HG03342 (cell line): Measurements from ENCODE around the gene NBPF1.
"Not testable (repeated sequence)": the region's sequence is repeated elsewhere in the genome, so short reads cannot be mapped to it uniquely, and the experiment has no call there.

Experiments
- ATAC-seq: cut with Tn5 transposase; IDR thresholded peaks from one replicate; pipeline ENCODE4 v1.9.1; 2021; ENCODE audit warnings: mild to moderate bottlenecking, moderate library complexity; ENCODE audit not compliant: unreplicated experiment

NBPF1 gene

DNA sequence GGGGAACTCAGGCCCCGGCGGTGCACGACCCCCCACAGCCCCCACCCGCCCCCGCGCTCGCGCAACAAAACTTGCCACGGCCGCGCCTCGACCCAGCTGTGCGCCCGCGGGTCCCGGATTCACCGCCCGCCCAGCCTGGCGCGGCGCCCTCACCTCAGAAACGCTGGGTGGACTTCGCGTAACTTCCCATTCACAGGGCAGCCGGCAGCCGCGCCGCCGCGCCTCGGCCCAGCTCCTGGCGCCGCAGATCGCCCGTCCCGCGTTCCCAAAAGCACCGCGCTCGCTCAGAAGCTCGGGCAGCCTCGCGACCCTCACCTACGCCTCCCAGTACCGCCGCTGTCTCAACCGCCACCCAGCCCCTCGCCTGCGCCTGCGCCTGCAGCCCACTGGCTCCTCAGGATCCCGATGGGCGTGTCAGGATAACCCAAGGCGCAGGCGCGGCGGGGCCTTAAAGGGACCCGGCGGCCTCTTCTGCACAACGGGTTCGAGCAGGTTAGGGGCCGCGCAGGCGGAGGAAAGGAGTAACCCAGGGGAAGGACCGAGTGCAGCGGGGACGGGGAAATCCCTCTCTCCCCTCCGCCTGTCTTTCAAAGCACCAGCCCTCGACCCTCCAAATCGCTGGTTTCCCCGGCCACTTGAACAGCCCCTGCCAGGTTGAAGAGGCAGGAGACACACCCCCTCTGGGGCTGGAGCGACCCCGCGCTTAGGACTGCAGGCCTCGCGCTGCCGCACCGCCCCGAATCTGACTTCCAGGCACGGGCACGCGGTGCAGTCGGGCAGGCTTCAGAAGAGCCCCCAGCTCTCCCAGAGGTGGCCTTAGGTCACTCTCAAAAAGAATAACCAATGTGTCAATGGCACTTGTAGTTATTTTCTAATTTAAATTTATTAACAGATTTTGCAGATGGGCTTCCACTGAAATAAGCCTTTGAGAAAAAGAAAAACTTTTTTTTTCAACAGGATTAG is at the start of gene NBPF1:
NBPF1 (minus strand) TSS at position 380 of the 963 bp plus-strand sequence.
- peak; percentile 83 for ATAC-seq

GRCh38 chr1:16658234-16658633 is 44.9 kb upstream of the NBPF1 start:
- not testable (repeated sequence) for ATAC-seq

- not testable (repeated sequence) for ATAC-seq
These were observed 43.8 kb upstream of the NBPF1 start for GRCh38 chr1:16656981-16657683.

DNA sequence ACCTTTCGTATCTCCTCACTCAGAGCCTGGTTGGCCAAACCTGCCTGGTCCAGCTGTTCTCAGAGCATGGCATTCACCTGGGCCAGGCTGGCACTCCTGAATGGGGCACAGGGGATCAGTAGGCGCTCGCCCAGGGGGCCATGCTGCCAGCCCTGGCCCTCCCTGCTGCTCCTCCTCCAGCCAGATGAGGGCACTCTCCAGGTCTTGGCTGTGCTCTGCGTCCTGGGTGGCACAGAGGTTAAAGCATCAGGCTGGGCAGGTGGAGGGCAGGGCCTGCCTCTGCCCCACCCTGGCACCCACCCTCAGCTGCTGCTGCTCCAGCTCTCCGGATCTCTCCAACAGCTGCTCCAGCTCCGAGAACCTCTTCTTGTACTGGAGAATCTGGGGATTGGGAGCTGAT is 43.2 kb upstream of the NBPF1 start:
- ATAC-seq, result not testable (repeated sequence)

GRCh38 chr1:16651560-16651959 is 38.2 kb upstream of the NBPF1 start:
- not testable (repeated sequence) for ATAC-seq

DNA sequence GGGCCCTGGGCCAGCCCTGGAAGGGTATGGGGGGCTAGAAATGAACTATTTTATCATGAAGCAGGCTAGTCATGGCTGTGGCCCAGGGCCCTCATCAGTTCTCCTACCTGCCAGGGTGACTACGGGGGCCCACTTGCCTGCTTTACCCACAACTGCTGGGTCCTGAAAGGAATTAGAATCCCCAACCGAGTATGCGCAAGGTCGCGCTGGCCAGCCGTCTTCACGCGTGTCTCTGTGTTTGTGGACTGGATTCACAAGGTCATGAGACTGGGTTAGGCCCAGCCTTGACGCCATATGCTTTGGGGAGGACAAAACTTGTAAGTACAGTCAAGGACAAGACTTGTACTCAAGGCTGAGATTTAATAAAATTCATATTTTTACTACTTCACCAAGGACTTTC is 36.6 kb upstream of the NBPF1 start:
- ATAC-seq, result not testable (repeated sequence)

DNA sequence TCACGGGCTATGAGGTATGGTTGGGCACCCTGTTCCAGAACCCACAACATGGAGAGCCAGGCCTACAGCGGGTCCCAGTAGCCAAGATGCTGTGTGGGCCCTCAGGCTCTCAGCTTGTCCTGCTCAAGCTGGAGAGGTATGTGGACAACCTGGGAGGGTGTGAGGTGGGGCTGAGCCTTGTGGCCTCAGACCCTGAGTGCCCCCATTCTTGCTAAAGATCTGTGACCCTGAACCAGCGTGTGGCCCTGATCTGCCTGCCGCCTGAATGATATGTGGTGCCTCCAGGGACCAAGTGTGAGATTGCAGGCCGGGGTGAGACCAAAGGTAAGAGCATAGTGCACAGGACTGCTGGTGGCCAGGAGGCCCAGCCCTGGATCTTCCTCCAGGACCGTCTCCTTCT is 36.0 kb upstream of the NBPF1 start:
- ATAC-seq, result not testable (repeated sequence)

DNA sequence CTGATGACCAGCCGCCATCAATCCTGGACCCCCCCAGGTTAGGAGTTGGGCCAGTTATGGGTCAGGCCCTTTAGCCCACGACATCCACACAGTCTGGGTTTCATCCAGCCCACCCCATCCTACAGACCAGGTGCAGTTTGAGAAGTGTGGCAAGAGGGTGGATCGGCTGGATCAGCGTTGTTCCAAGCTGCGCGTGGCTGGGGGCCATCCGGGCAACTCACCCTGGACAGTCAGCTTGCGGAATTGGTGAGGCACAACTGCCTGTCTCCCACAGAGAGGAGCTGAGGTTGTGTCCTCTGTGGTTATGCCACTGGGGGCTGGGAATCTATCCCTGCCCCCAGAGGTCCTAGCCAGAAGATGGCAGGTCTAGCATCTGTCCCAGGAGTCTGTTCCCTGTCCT is 35.4 kb upstream of the NBPF1 start:
- not testable (repeated sequence) for ATAC-seq

- ATAC-seq, result not testable (repeated sequence)
These were observed 34.9 kb upstream of the NBPF1 start for GRCh38 chr1:16648250-16648649.

GRCh38 chr1:16647179-16648176 is 34.1 kb upstream of the NBPF1 start:
- not testable (repeated sequence) for ATAC-seq

DNA sequence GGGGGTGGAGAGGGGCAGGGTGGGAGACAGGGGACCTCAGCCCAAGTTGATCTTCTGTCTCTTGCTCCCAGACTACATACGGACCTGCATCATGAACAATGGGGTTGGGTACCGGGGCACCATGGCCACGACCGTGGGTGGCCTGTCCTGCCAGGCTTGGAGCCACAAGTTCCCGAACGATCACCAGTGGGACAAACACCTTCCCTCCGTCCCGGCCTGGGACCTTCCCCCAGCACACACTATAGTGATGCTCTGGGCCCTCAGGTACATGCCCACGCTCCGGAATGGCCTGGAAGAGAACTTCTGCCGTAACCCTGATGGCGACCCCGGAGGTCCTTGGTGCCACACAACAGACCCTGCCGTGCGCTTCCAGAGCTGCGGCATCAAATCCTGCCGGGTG is 33.4 kb upstream of the NBPF1 start:
- ATAC-seq, result not testable (repeated sequence)

- not testable (repeated sequence) for ATAC-seq
These were observed 32.8 kb upstream of the NBPF1 start for GRCh38 chr1:16646061-16646664.

DNA sequence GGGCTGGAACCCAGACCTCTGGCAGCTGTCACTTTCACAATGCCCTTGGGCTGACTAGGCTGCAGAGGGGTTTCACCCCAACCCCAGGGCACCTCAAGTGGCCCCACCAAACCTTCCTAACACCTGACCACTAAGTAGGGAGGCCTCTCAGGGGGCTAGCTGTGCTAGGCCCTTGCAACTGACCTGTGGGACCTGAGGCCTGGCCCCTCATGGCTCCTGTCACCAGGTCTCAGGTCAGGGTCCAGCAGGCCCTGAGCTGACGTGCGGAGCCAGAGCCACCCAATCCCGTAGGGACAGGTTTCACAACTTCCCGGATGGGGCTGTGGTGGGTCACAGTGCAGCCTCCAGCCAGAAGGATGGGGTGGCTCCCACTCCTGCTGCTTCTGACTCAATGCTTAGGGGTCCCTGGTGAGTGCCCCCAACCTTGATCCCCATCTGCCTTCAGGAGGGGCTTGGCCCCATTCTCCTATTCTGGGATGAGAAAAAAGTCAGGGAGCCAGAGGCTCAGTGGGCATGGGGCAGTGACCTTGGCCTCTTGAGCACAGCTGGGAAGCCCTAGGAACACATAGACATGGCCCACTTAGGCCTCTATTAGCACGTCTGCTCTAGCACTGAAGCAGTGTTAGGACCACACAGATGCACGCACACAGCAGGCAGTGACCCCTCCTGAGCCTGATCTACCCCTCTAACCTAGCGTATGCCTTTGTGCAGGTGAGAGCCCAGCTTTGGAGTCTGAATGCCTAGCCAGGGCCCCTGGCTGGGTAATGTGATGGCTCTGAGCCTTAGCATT is 32.1 kb upstream of the NBPF1 start:
- not testable (repeated sequence) for ATAC-seq

- ATAC-seq, result peak; percentile 78
These were observed 31.3 kb upstream of the NBPF1 start for GRCh38 chr1:16644482-16645270.

GRCh38 chr1:16644193-16644481 is 30.8 kb upstream of the NBPF1 start:
- ATAC-seq, result peak; percentile 27

DNA sequence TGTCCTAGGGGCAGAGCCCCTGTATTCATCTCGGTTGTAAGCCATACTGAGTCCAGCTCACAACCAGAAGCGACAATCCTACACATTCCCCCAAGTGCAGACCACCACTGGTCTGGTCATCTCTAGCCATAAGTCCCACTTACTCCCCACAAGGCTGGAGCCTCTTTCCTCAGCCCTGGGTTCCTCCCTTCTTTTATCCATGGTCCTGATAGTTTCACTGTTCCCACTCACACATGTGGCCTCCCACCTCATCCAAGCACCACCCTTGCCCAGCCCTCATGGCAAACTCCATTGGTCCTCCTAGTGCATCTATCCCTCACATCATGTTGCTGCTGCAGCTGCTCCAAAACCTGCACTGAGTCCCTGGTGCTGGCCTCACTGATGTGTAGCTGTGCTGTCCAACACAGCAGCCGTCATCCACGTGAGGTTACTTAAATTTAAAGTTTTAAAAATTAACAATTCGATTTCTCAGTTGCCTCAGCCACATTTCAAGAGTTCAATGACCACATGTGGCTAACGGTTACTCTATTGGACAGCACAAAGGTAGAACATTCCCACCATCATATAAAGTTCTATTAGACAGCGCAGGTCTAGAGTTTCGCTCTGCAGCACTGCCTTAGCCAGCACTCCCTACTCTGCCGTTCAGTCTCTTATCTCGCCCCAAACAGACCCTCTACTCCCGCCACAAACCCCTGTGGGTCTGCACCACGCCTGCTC is 30.3 kb upstream of the NBPF1 start:
- peak; percentile 10 for ATAC-seq

DNA sequence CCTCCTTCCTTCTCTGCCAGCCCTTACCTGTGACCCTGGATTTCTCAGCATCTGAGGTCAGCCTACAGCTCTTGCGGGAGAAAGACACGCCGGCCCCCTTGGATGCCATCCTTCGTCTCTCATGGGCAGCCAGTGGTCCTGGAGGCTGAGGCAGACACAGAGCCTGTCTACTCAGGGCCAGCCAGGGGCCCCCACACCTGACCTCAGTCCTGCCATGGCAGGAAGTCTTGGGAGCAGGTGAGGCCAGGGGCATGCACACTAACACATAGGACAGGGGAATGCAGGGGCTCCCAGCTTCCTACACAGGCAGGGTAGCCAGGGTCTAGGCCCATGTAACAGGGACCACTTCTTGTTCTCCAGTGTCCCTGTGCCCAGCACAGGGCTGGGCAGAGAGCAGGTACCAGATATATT is 29.6 kb upstream of the NBPF1 start:
- ATAC-seq, result not testable (repeated sequence)
